ENCODE measurements around the gene KCNIP4. TPM values are rescaled to one million over a fixed set of nuclear protein-coding genes. Genes with fewer than 3 reads are reported as not detected.

KCNIP4 gene
- total RNA-seq, 1 donor from 2014 or later: 0.59 TPM

- H3K9ac ChIP-seq (ENCODE audit: low read length): no peak overlapping the region
- Mint-ChIP-seq H3K27me3 (ENCODE audit: low read depth, unreplicated experiment) (peaks cover 2% of the 10 kb centered on the region), H3K9me3 (ENCODE audit: unreplicated experiment) (no peaks in the 10 kb centered on the region), H3K4me1 (ENCODE audit: low read depth, unreplicated experiment) (no peaks in the 10 kb centered on the region), H3K27ac (ENCODE audit: unreplicated experiment) (no peak overlapping the region), H3K4me3 (ENCODE audit: unreplicated experiment) (no peak overlapping the region), H3K36me3 (ENCODE audit: low read depth, unreplicated experiment) (no peaks in the 10 kb centered on the region)
- DNase-seq (ENCODE audit: low read depth) (peak; percentile 18), FAIRE-seq (peak; percentile 34)
- peak overlapping the region; percentile 61 for H2AFZ ChIP-seq (ENCODE audit: low read depth, low read length)
- no peak overlapping the region for H3K4me3 ChIP-seq (ENCODE audit: insufficient read depth, low read depth, low read length)
- TF ChIP-seq EZH2 (IDR thresholded peaks at IDR 0.05; ENCODE audit: insufficient read depth, low read length): no peak
- TF ChIP-seq, protein P1, sequence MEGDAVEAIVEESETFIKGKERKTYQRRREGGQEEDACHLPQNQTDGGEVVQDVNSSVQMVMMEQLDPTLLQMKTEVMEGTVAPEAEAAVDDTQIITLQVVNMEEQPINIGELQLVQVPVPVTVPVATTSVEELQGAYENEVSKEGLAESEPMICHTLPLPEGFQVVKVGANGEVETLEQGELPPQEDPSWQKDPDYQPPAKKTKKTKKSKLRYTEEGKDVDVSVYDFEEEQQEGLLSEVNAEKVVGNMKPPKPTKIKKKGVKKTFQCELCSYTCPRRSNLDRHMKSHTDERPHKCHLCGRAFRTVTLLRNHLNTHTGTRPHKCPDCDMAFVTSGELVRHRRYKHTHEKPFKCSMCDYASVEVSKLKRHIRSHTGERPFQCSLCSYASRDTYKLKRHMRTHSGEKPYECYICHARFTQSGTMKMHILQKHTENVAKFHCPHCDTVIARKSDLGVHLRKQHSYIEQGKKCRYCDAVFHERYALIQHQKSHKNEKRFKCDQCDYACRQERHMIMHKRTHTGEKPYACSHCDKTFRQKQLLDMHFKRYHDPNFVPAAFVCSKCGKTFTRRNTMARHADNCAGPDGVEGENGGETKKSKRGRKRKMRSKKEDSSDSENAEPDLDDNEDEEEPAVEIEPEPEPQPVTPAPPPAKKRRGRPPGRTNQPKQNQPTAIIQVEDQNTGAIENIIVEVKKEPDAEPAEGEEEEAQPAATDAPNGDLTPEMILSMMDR (IDR thresholded peaks at IDR 0.05; ENCODE audit: insufficient read depth, low read depth, low read length): peak; percentile 65
- no peaks in the 10 kb centered on the region for H3K79me2 ChIP-seq (ENCODE audit: insufficient read depth, low read length)
- no peaks in the 10 kb centered on the region for H3K36me3 ChIP-seq (ENCODE audit: insufficient read depth, low read length)
- peak overlapping the region; percentile 56 for H3K4me2 ChIP-seq (ENCODE audit: low read length)
- H3K27me3 ChIP-seq (ENCODE audit: insufficient read depth, low read length): peaks cover 3% of the 10 kb centered on the region
- H3K27ac ChIP-seq (ENCODE audit: low read depth, low read length): no peak overlapping the region
- no peaks in the 10 kb centered on the region for H4K20me1 ChIP-seq (ENCODE audit: insufficient read depth, low read length)
- no peaks in the 10 kb centered on the region for H3K4me1 ChIP-seq (ENCODE audit: insufficient read depth, low read length)
- H3K9me3 ChIP-seq (ENCODE audit: insufficient read depth, low read depth, low read length): no peaks in the 10 kb centered on the region
Observed at GRCh38 chr4:20773144-20773997, 1175.2 kb downstream of the KCNIP4 start.

GRCh38 chr4:20764366-20764992, 1184.1 kb downstream of the KCNIP4 start:
- Histone ChIP-seq H3K79me2 (ENCODE audit: insufficient read depth, low read length) (no peaks in the 10 kb centered on the region), H3K4me1 (ENCODE audit: insufficient read depth, low read length) (no peaks in the 10 kb centered on the region), H3K9me3 (ENCODE audit: insufficient read depth, low read depth, low read length) (no peaks in the 10 kb centered on the region), H3K9ac (ENCODE audit: low read length) (no peak overlapping the region), H4K20me1 (ENCODE audit: insufficient read depth, low read length) (no peaks in the 10 kb centered on the region), H3K4me2 (ENCODE audit: low read length) (no peak overlapping the region), H3K4me3 (ENCODE audit: insufficient read depth, low read depth, low read length) (no peak overlapping the region), H3K27ac (ENCODE audit: low read depth, low read length) (no peak overlapping the region), H3K36me3 (ENCODE audit: insufficient read depth, low read length) (no peaks in the 10 kb centered on the region), H3K27me3 (ENCODE audit: insufficient read depth, low read length) (no peaks in the 10 kb centered on the region), H2AFZ (ENCODE audit: low read depth, low read length) (no peak overlapping the region)
- Mint-ChIP-seq H3K27me3 (ENCODE audit: low read depth, unreplicated experiment) (no peaks in the 10 kb centered on the region), H3K9me3 (ENCODE audit: unreplicated experiment) (no peaks in the 10 kb centered on the region), H3K4me3 (ENCODE audit: unreplicated experiment) (no peak overlapping the region), H3K36me3 (ENCODE audit: low read depth, unreplicated experiment) (no peaks in the 10 kb centered on the region), H3K27ac (ENCODE audit: unreplicated experiment) (no peak overlapping the region), H3K4me1 (ENCODE audit: low read depth, unreplicated experiment) (peaks cover 6% of the 10 kb centered on the region)
- no peak for FAIRE-seq
- peak; percentile 14 for DNase-seq (ENCODE audit: low read depth)
- no peak for TF ChIP-seq EZH2 (IDR thresholded peaks at IDR 0.05; ENCODE audit: insufficient read depth, low read length)
- TF ChIP-seq, protein P1 (IDR thresholded peaks at IDR 0.05; ENCODE audit: insufficient read depth, low read depth, low read length): no peak
